Ovary (tissue), 9 donors: ENCODE results near the gene KIF23. TPM values are rescaled to one million over a fixed set of nuclear protein-coding genes. Genes with fewer than 3 reads are reported as not detected.
A peak's percentile ranks its signal among the peaks of the same experiment; 100 is the strongest.
"Not testable (repeated sequence)": the region's sequence is repeated elsewhere in the genome, so short reads cannot be mapped to it uniquely, and the experiment has no call there.

Experiments used
- DNase-seq, 5 donors: peaks; one replicate each; pipeline ENCODE4 v3.0.0-alpha.2; 2019 to 2020
- H3K27ac ChIP-seq, 2 donors: fragments of 200-600 bp; one replicate each; pipeline versions ENCODE4 v1.5.1 to v1.8.0; 2019 to 2022
- H3K27me3 ChIP-seq: fragments of 200-600 bp; one replicate; pipeline ENCODE4 v1.8.0; 2022
- H3K36me3 ChIP-seq: fragments of 200-600 bp; sonication (generic); one replicate; pipeline ENCODE4 v1.5.1; 2019
- H3K4me1 ChIP-seq: one replicate; pipeline ENCODE4 v1.8.1; 2013; ENCODE audit warnings: mild to moderate bottlenecking, moderate library complexity; ENCODE audit not compliant: insufficient read depth
- H3K4me3 ChIP-seq: fragments of 200-600 bp; sonication (generic); one replicate; pipeline ENCODE4 v1.5.1; 2017
- H3K9me3 ChIP-seq, 2 donors: fragments of 200-600 bp in 1 of 2; sonication (generic) in 1 of 2; one replicate each; pipeline versions ENCODE4 v1.5.1 to v1.8.1; 2013 to 2019; ENCODE audit warnings: mild to moderate bottlenecking in 1 of 2, moderate library complexity in 1 of 2
- CTCF ChIP-seq, 3 donors: fragments of 450-650 bp in 2 of 3; fragments of 200-600 bp in 1 of 3; IDR thresholded peaks; one replicate each; pipeline versions ENCODE4 v1.5.1 to v1.8.0; 2016 to 2022; ENCODE audit warnings: antibody characterized with exemption in 3 of 3, mild to moderate bottlenecking in 1 of 3
- EP300 ChIP-seq: sonication (generic); formaldehyde crosslinking; IDR thresholded peaks from one replicate; pipeline ENCODE4 v1.6.1; 2017; ENCODE audit warnings: antibody characterized with exemption
- POLR2A ChIP-seq: fragments of 450-650 bp; IDR thresholded peaks from one replicate; pipeline ENCODE4 v1.6.1; 2017; ENCODE audit warnings: antibody characterized with exemption, mild to moderate bottlenecking, moderate library complexity
- WGBS, 3 donors: extraction: QIAGEN DNeasy Blood & Tissue Kit in 1 of 3; methylation state at CpG; one replicate each; pipeline versions ENCODE4 v1.1.5 to v1.1.7; 2013 to 2017; 5-methylcytosine and 5-hydroxymethylcytosine counted together
- intact Hi-C, 4 donors: fragments of 100-400 bp; cut with DNase I; formaldehyde crosslinking; loops; one replicate each; pipeline versions ENCODE4 v1.11.0 to v1.15.1; 2022 to 2023
- polyA plus RNA-seq, 2 donors: library from polyadenylated mRNA; stranded (reverse); fragments of 200-250 nt in 1 of 2; fragments of 350-450 nt in 1 of 2; fragmentation: Illumina TruSeq in 1 of 2; extraction: RNeasy Lipid Tissue Mini Kit (QIAGEN cat#74804) in 1 of 2; gene quantifications; one replicate each; pipeline ENCODE4 v1.2.3, GENCODE V29; 2013 to 2014
- total RNA-seq, 7 donors: library from RNA; depleted of rRNA in 2 of 7; stranded (reverse); fragments of >200 nt in 2 of 7; fragmentation: NEBNext Ultra II Directional in 3 of 7; extraction: Animal tissue kit (Norgen Biotek cat#: 25700) in 3 of 7; gene quantifications; one replicate each; pipeline versions ENCODE4 v1.1.0 to v1.2.4, GENCODE V29; 2016 to 2023
- donor health status: DM: no; HTN: no; CAD: no; lungs with moderate emphysema.
- donor health status: DM: no; HTN: no; CAD: no.
- donor health status: Bipolar disorder and iron deficiency.
- donor health status: DM: yes; HTN: yes; CAD: no.
- donor health status: DM: no; HTN: no; CAD: no.
- donor health status: DM: yes; HTN: yes; CAD: no.

Gene KIF23
- total and polyA plus RNA-seq, 9 donors, result 0.51 to 3.1 (median 1.0) TPM

GRCh38 chr15:69443032-69443611 is 29.0 kb downstream of the KIF23 start:
- H3K4me3 ChIP-seq, result no peak overlapping the region
- intact Hi-C loops, result no loop called here
- TF ChIP-seq EP300 (no peak), CTCF (IDR thresholded peaks at IDR 0.05) (no peak)
- H3K27me3 ChIP-seq, result no peaks in the 10 kb centered on the region
- no peaks in the 10 kb centered on the region for H3K4me1 ChIP-seq
- H3K9me3 ChIP-seq, result no peaks in the 10 kb centered on the region
- no peaks in the 10 kb centered on the region for H3K36me3 ChIP-seq
- 86 to 89% (median 89%) methylated on average over 5 of the region's 5 CpGs for WGBS, 3 donors
- no peak overlapping the region for H3K27ac ChIP-seq
- DNase-seq, result no peak

GRCh38 chr15:69444686-69445085 is 30.5 kb downstream of the KIF23 start:
- Histone ChIP-seq H3K9me3 (no peaks in the 10 kb centered on the region), H3K36me3 (no peaks in the 10 kb centered on the region), H3K27ac (no peak overlapping the region), H3K4me3 (no peak overlapping the region), H3K27me3 (no peaks in the 10 kb centered on the region), H3K4me1 (no peaks in the 10 kb centered on the region)
- intact Hi-C loops, result no loop called here
- TF ChIP-seq POLR2A (no peak), CTCF (IDR thresholded peaks at IDR 0.05) (no peak), EP300 (no peak)
- WGBS, 3 donors, result 95 to 97% (median 97%) methylated on average over 7 of the region's 7 CpGs
- DNase-seq, result no peak

- Histone ChIP-seq H3K27me3 (no peaks in the 10 kb centered on the region), H3K36me3 (no peaks in the 10 kb centered on the region), H3K4me3 (no peak overlapping the region), H3K9me3 (no peaks in the 10 kb centered on the region), H3K27ac (no peak overlapping the region), H3K4me1 (peaks cover 3% of the 10 kb centered on the region)
- 86 to 92% (median 92%) methylated on average over 2 of the region's 2 CpGs for WGBS, 3 donors
- intact Hi-C loops, result no loop called here
- DNase-seq, result no peak
- TF ChIP-seq POLR2A, result no peak
- TF ChIP-seq EP300, result no peak
- TF ChIP-seq CTCF (IDR thresholded peaks at IDR 0.05), result no peak
Observed at GRCh38 chr15:69446953-69447352, 32.8 kb downstream of the KIF23 start.

GRCh38 chr15:69450221-69450620 is 36.1 kb downstream of the KIF23 start:
- DNase-seq, H3K9me3 ChIP-seq, H3K27me3 ChIP-seq, H3K36me3 ChIP-seq, H3K27ac ChIP-seq, intact Hi-C loops, H3K4me3 ChIP-seq, H3K4me1 ChIP-seq: not testable (repeated sequence)
- WGBS, 3 donors, result 97 to 99% (median 98%) methylated on average over 4 of the region's 4 CpGs

- H3K27ac ChIP-seq, result peak overlapping the region in 1 of 2 donors; percentile 79
- DNase-seq, result peak in 1 of 5 donors; percentile 26
- no peaks in the 10 kb centered on the region for H3K27me3 ChIP-seq
- H3K4me1 ChIP-seq, result peaks cover 11% of the 10 kb centered on the region
- H3K4me3 ChIP-seq, result no peak overlapping the region
- H3K9me3 ChIP-seq, result no peaks in the 10 kb centered on the region
- 65 to 77% (median 77%) methylated on average over 12 of the region's 12 CpGs for WGBS, 3 donors
- intact Hi-C loops, result no loop called here
- TF ChIP-seq EP300 (no peak), CTCF (IDR thresholded peaks at IDR 0.05) (no peak), POLR2A (no peak)
- no peaks in the 10 kb centered on the region for H3K36me3 ChIP-seq
Observed at GRCh38 chr15:69450968-69451695, 37.0 kb downstream of the KIF23 start.
